HFFc6 (cell line): Measurements from ENCODE around the gene HOXA13. TPM values are rescaled to one million over a fixed set of nuclear protein-coding genes. Genes with fewer than 3 reads are reported as not detected.

Experiments
- DNase-seq: peaks from one replicate; pipeline ENCODE4 v3.0.0-alpha.2; 2018
- H3K27ac Mint-ChIP-seq: 2 replicates; pipeline ENCODE4 v1.8.0; 2020; ENCODE audit warnings: mild to moderate bottlenecking, mixed read lengths
- H3K27me3 Mint-ChIP-seq: 2 replicates; pipeline ENCODE4 v1.8.0; 2021; ENCODE audit warnings: mild to moderate bottlenecking, moderate library complexity, mixed read lengths; ENCODE audit not compliant: insufficient read depth
- H3K36me3 Mint-ChIP-seq: 2 replicates; pipeline ENCODE4 v1.8.0; 2021; ENCODE audit warnings: low read depth, mixed read lengths
- H3K4me1 Mint-ChIP-seq: 2 replicates; pipeline ENCODE4 v1.8.0; 2020; ENCODE audit warnings: low read depth, mixed read lengths
- H3K4me3 Mint-ChIP-seq: 2 replicates; pipeline ENCODE4 v1.8.0; 2020; ENCODE audit warnings: mild to moderate bottlenecking, moderate library complexity, mixed read lengths
- H3K9me3 Mint-ChIP-seq: 2 replicates; pipeline ENCODE4 v1.8.0; 2020; ENCODE audit warnings: mild to moderate bottlenecking, mixed read lengths
- CTCF ChIP-seq: fragments of 200-600 bp; sonication (generic); IDR thresholded peaks from 2 replicates; pipeline ENCODE4 v1.5.0; 2021; ENCODE audit warnings: antibody characterized with exemption, mild to moderate bottlenecking
- total RNA-seq, 6 experiments: library from RNA; stranded (reverse); fragmentation: NEBNext Ultra II Directional; extraction: Animal tissue kit (Norgen Biotek cat#: 25700); gene quantifications; 2 replicates in 1 of 6; 3 replicates in 5 of 6; pipeline ENCODE4 v1.2.3, GENCODE V29; 2021

HOXA13 gene
- total RNA-seq, 6 experiments from 2014 or later: 11.1 to 16.0 (median 13.1) TPM

- no peak for DNase-seq
- Mint-ChIP-seq H3K9me3 (no peaks in the 10 kb centered on the region; the same call in 1 of the 2 replicates), H3K27me3 (peaks cover 74% of the 10 kb centered on the region), H3K4me3 (peak within 1 kb of the TSS; percentile 64; the same call in 1 of the 2 replicates), H3K36me3 (no peaks in the 10 kb centered on the region), H3K27ac (no peak within 1 kb of the TSS), H3K4me1 (peaks cover 12% of the 10 kb centered on the region)
- no peak for TF ChIP-seq CTCF
Measured at GRCh38 chr7:27242555-27243339, 42.9 kb upstream of the HOXA13 start, which contains the start of gene EVX1. Gene EVX1, plus strand, starts transcription at chr7:27242802. Its CDS starts 229 bp downstream, at chr7:27243031.

- H3K27ac Mint-ChIP-seq: no peak overlapping the region
- no peaks in the 10 kb centered on the region; the same call in 1 of the 2 replicates for H3K9me3 Mint-ChIP-seq
- H3K36me3 Mint-ChIP-seq: no peaks in the 10 kb centered on the region
- H3K27me3 Mint-ChIP-seq: peaks cover 68% of the 10 kb centered on the region
- peak overlapping the region; percentile 64; the same call in 1 of the 2 replicates for H3K4me3 Mint-ChIP-seq
- no peak for TF ChIP-seq CTCF
- peaks cover 18% of the 10 kb centered on the region for H3K4me1 Mint-ChIP-seq
- no peak for DNase-seq
Measured at GRCh38 chr7:27242154-27242553, 42.3 kb upstream of the HOXA13 start.

- Mint-ChIP-seq H3K4me1 (peaks cover 18% of the 10 kb centered on the region), H3K27me3 (peaks cover 69% of the 10 kb centered on the region), H3K9me3 (no peaks in the 10 kb centered on the region; the same call in 1 of the 2 replicates), H3K4me3 (no peak overlapping the region), H3K27ac (no peak overlapping the region), H3K36me3 (no peaks in the 10 kb centered on the region)
- no peak for TF ChIP-seq CTCF
- no peak for DNase-seq
Measured at GRCh38 chr7:27241189-27242056, 41.5 kb upstream of the HOXA13 start.

GRCh38 chr7:27240015-27240731, 40.3 kb upstream of the HOXA13 start:
- no peaks in the 10 kb centered on the region; the same call in 1 of the 2 replicates for H3K9me3 Mint-ChIP-seq
- no peak overlapping the region for H3K4me3 Mint-ChIP-seq
- TF ChIP-seq CTCF: no peak
- no peaks in the 10 kb centered on the region for H3K36me3 Mint-ChIP-seq
- no peak overlapping the region for H3K27ac Mint-ChIP-seq
- DNase-seq: no peak
- peaks cover 68% of the 10 kb centered on the region for H3K27me3 Mint-ChIP-seq
- H3K4me1 Mint-ChIP-seq: peaks cover 18% of the 10 kb centered on the region

GRCh38 chr7:27239387-27240014, 39.6 kb upstream of the HOXA13 start:
- no peak for TF ChIP-seq CTCF
- Mint-ChIP-seq H3K4me1 (peaks cover 18% of the 10 kb centered on the region), H3K27ac (no peak overlapping the region), H3K4me3 (no peak overlapping the region), H3K27me3 (peaks cover 62% of the 10 kb centered on the region), H3K36me3 (no peaks in the 10 kb centered on the region), H3K9me3 (no peaks in the 10 kb centered on the region; the same call in 1 of the 2 replicates)
- DNase-seq: no peak
